ENCODE measurements around the gene ELAVL4. TPM values are rescaled to one million over a fixed set of nuclear protein-coding genes. Genes with fewer than 3 reads are reported as not detected.

Gene ELAVL4
- total RNA-seq, 1 donor from 2014 or later = not detected

DNA sequence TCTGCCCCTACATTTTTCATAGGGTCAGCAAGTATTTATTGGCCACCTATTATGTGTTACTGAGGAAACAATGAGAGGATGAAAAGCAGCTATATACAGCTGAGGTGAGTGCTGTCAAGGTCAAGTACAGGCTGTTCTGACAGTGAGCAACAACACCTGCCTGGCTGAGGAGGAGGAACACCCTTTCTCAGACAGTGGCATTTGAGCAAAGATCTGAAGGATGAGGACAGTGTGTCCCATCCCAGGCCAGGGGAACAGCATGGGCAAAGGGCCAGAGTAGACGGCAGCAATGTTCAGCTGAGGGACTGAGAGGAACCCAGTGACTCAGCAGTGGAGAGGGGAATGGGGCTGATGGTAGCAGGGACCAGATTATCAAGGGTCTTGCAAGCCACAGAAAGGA, 101.0 kb downstream of the ELAVL4 start:
- H3K27ac Mint-ChIP-seq = no peak overlapping the region
- DNase-seq (ENCODE audit: low spot score in 2 of 2, unreplicated experiment in 2 of 2) = no peak
- H3K4me3 Mint-ChIP-seq = no peak overlapping the region
- TF ChIP-seq CTCF (IDR thresholded peaks at IDR 0.05; ENCODE audit: unreplicated experiment) = no peak
- H3K9me3 Mint-ChIP-seq = peaks cover 10% of the 10 kb centered on the region
- no peaks in the 10 kb centered on the region for H3K4me1 Mint-ChIP-seq
- H3K36me3 Mint-ChIP-seq = no peaks in the 10 kb centered on the region
- H3K27me3 Mint-ChIP-seq (ENCODE audit: low read depth) = no peaks in the 10 kb centered on the region

GRCh38 chr1:50213505-50213904, 104.8 kb downstream of the ELAVL4 start:
- H3K4me1 Mint-ChIP-seq = no peaks in the 10 kb centered on the region
- TF ChIP-seq CTCF (IDR thresholded peaks at IDR 0.05; ENCODE audit: unreplicated experiment) = no peak
- H3K9me3 Mint-ChIP-seq = peaks cover 12% of the 10 kb centered on the region
- H3K36me3 Mint-ChIP-seq = no peaks in the 10 kb centered on the region
- H3K4me3 Mint-ChIP-seq = no peak overlapping the region
- H3K27ac Mint-ChIP-seq = no peak overlapping the region
- H3K27me3 Mint-ChIP-seq (ENCODE audit: low read depth) = no peaks in the 10 kb centered on the region
- no peak for DNase-seq (ENCODE audit: low spot score in 2 of 2, unreplicated experiment in 2 of 2)

GRCh38 chr1:50214717-50215116, 106.0 kb downstream of the ELAVL4 start:
- Mint-ChIP-seq H3K4me1 (no peaks in the 10 kb centered on the region), H3K4me3 (no peak overlapping the region), H3K36me3 (no peaks in the 10 kb centered on the region), H3K9me3 (peaks cover 20% of the 10 kb centered on the region), H3K27me3 (ENCODE audit: low read depth) (no peaks in the 10 kb centered on the region), H3K27ac (no peak overlapping the region)
- no peak for DNase-seq (ENCODE audit: low spot score in 2 of 2, unreplicated experiment in 2 of 2)
- TF ChIP-seq CTCF (IDR thresholded peaks at IDR 0.05; ENCODE audit: unreplicated experiment) = no peak

DNA sequence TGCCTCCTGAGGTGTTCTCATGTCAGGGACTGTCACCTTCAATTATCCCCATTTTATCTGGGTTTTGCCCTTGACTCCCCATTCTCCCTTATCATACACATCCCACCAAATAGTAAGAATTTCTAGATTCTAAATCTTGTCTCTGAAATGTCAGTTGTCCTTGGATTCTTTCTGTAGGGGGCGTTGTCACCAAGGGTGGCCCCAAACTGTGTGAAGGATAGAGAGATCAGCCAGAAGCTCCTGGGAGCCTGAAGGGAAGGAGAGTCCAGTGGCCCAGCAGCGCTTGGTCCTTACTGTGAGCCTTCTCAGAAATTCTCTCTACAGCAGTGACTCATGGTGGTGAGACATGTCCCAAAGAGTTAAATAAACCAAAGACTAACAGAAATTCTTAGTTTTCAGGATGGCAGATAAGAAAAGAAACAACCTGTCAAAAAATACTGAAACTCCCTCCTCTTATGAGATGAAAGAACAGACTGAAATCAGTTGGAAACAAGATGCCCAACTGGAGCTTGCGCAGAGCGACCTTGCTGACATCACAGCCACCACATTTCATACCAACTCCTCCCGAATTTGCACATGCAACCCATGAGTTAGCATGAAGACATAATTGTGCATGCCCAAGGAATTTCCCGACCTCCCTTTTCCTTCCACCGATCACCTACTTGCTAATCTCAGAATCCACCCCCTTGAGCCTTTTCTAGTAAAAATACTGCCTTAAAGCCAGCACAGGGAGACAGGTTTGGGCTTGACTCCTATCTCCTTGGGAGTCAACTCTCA, 109.8 kb downstream of the ELAVL4 start:
- Mint-ChIP-seq H3K27me3 (ENCODE audit: low read depth) (no peaks in the 10 kb centered on the region), H3K36me3 (peaks cover 2% of the 10 kb centered on the region), H3K9me3 (peaks cover 50% of the 10 kb centered on the region), H3K27ac (no peak overlapping the region), H3K4me3 (no peak overlapping the region), H3K4me1 (no peaks in the 10 kb centered on the region)
- no peak for DNase-seq (ENCODE audit: low spot score in 2 of 2, unreplicated experiment in 2 of 2)
- TF ChIP-seq CTCF (IDR thresholded peaks at IDR 0.05; ENCODE audit: unreplicated experiment) = no peak

GRCh38 chr1:50228871-50229384, 120.2 kb downstream of the ELAVL4 start:
- TF ChIP-seq CTCF (IDR thresholded peaks at IDR 0.05; ENCODE audit: unreplicated experiment) = no peak
- H3K27me3 Mint-ChIP-seq (ENCODE audit: low read depth) = no peaks in the 10 kb centered on the region
- no peak overlapping the region for H3K27ac Mint-ChIP-seq
- peaks cover 69% of the 10 kb centered on the region for H3K9me3 Mint-ChIP-seq
- H3K4me1 Mint-ChIP-seq = no peaks in the 10 kb centered on the region
- peaks cover 6% of the 10 kb centered on the region for H3K36me3 Mint-ChIP-seq
- no peak overlapping the region for H3K4me3 Mint-ChIP-seq
- DNase-seq (ENCODE audit: low spot score in 2 of 2, unreplicated experiment in 2 of 2) = no peak
